H1 (cell line): ENCODE measurements around the gene CHST11. TPM values are rescaled to one million over a fixed set of nuclear protein-coding genes. Genes with fewer than 3 reads are reported as not detected.

Experiments
- CTCF ChIA-PET: fragments of 300-600 bp; sonication (Branson Sonifier 250); formaldehyde crosslinking; loops from one replicate; lab custom pipeline; 2021; ENCODE audit not compliant: partially characterized antibody; lab: Charles Lee
- POLR2A ChIA-PET: fragments of 300-600 bp; sonication (Branson Sonifier 250); formaldehyde crosslinking; loops from one replicate; lab custom pipeline; 2021; ENCODE audit warnings: inconsistent platforms; ENCODE audit not compliant: partially characterized antibody; lab: Charles Lee
- DNase-seq, 2 experiments: peaks; one replicate each; pipeline versions ENCODE4 v3.0.0 to v3.0.0-alpha.2; 2010 to 2022; ENCODE audit warnings: low spot score in 2 of 2, low read depth in 1 of 2, mixed read lengths in 1 of 2
- FAIRE-seq: peaks from 2 replicates; lab custom pipeline; 2011; peaks lifted over from hg19 to GRCh38; lab: Jason Lieb, UNC
- H2AFZ ChIP-seq: 2 replicates; pipeline ENCODE4 v1.8.1; 2012; ENCODE audit warnings: low read length, inconsistent platforms
- H2AK5ac ChIP-seq: 2 replicates; pipeline ENCODE4 v1.6.1; 2013; ENCODE audit warnings: low read depth, low read length
- H2BK120ac ChIP-seq: replicated peaks from 2 replicates; pipeline ENCODE3; 2013; ENCODE audit warnings: low read depth, low read length, inconsistent platforms
- H2BK12ac ChIP-seq: 2 replicates; pipeline ENCODE4 v1.6.1; 2013; ENCODE audit warnings: low read depth, low read length
- H2BK15ac ChIP-seq: 2 replicates; pipeline ENCODE4 v1.6.1; 2013; ENCODE audit warnings: low read length
- H2BK20ac ChIP-seq: 2 replicates; pipeline ENCODE4 v1.6.1; 2013; ENCODE audit warnings: low read length
- H2BK5ac ChIP-seq: 2 replicates; pipeline ENCODE4 v1.6.1; 2013; ENCODE audit warnings: low read depth, low read length
- H3K14ac ChIP-seq: 2 replicates; pipeline ENCODE4 v1.6.1; 2013; ENCODE audit warnings: inconsistent platforms; ENCODE audit not compliant: insufficient read length
- H3K18ac ChIP-seq: 2 replicates; pipeline ENCODE4 v1.6.1; 2013; ENCODE audit warnings: low read length; ENCODE audit errors: extremely low read depth
- H3K23ac ChIP-seq: 2 replicates; pipeline ENCODE4 v1.6.1; 2013; ENCODE audit warnings: inconsistent platforms; ENCODE audit not compliant: insufficient read length
- H3K23me2 ChIP-seq: 2 replicates; pipeline ENCODE4 v1.6.1; 2013; ENCODE audit warnings: low read depth, low read length
- H3K27ac ChIP-seq: 2 replicates; pipeline ENCODE4 v1.6.1; 2011; ENCODE audit warnings: low read depth, low read length, inconsistent platforms
- H3K27me3 ChIP-seq, 4 experiments: replicated peaks in 1 of 4; 1 replicate in 1 of 4; 2 replicates in 3 of 4; pipeline versions ENCODE4 v1.6.1 to v1.8.1; 2011 to 2013; ENCODE audit warnings: low read length in 3 of 4, mild to moderate bottlenecking in 3 of 4, inconsistent platforms in 2 of 4, mixed read lengths in 2 of 4, moderate library complexity in 1 of 4; ENCODE audit not compliant: control insufficient read depth in 3 of 4, insufficient read depth in 3 of 4; ENCODE audit errors: extremely low read depth in 1 of 4
- H3K36me3 ChIP-seq, 4 experiments: 2 replicates each; pipeline versions ENCODE4 v1.6.1 to v1.8.1; 2011 to 2013; ENCODE audit warnings: mild to moderate bottlenecking in 4 of 4, low read length in 3 of 4, moderate library complexity in 2 of 4, control low read depth in 1 of 4, inconsistent platforms in 1 of 4; ENCODE audit not compliant: insufficient read depth in 4 of 4, control insufficient read depth in 2 of 4
- H3K4ac ChIP-seq: replicated peaks from 2 replicates; pipeline ENCODE3; 2013; ENCODE audit warnings: low read length, low read depth, mixed read lengths, inconsistent platforms; ENCODE audit not compliant: insufficient read length
- H3K4me1 ChIP-seq, 4 experiments: replicated peaks in 1 of 4; 1 replicate in 1 of 4; 2 replicates in 3 of 4; pipeline versions ENCODE4 v1.6.1 to v1.8.1; 2011 to 2013; ENCODE audit warnings: low read length in 3 of 4, inconsistent platforms in 2 of 4, mixed read lengths in 1 of 4; ENCODE audit not compliant: insufficient read depth in 4 of 4, control insufficient read depth in 3 of 4
- H3K4me2 ChIP-seq, 2 experiments: 2 replicates each; pipeline versions ENCODE4 v1.6.1 to v1.8.1; 2011 to 2013; ENCODE audit warnings: low read depth in 2 of 2, low read length in 2 of 2, control low read depth in 1 of 2, inconsistent platforms in 1 of 2, mild to moderate bottlenecking in 1 of 2; ENCODE audit not compliant: insufficient read depth in 1 of 2
- H3K4me3 ChIP-seq, 4 experiments: fragments of 200-600, 300-600 bp in 1 of 4; sonication (generic), shearing (Covaris generic), sonication (Bioruptor Twin) in 1 of 4; 2 replicates each; pipeline versions ENCODE4 v1.5.1 to v1.8.1; 2011 to 2016; ENCODE audit warnings: low read length in 4 of 4, low read depth in 3 of 4, control low read depth in 2 of 4, inconsistent platforms in 2 of 4, mild to moderate bottlenecking in 2 of 4, mixed read lengths in 1 of 4, moderate library complexity in 1 of 4; ENCODE audit not compliant: insufficient read depth in 2 of 4; ENCODE audit errors: extremely low read depth in 1 of 4
- H3K56ac ChIP-seq: replicated peaks from 2 replicates; pipeline ENCODE3; 2013; ENCODE audit warnings: low read depth, mild to moderate bottlenecking, mixed read lengths, low read length, inconsistent platforms; ENCODE audit not compliant: insufficient read length
- H3K79me1 ChIP-seq: 2 replicates; pipeline ENCODE4 v1.6.1; 2013; ENCODE audit warnings: low read depth, low read length, control low read depth
- H3K79me2 ChIP-seq, 2 experiments: 2 replicates each; pipeline versions ENCODE4 v1.6.1 to v1.8.1; 2012 to 2013; ENCODE audit warnings: low read length in 2 of 2, mild to moderate bottlenecking in 2 of 2, inconsistent platforms in 1 of 2; ENCODE audit not compliant: insufficient read depth in 2 of 2, control insufficient read depth in 1 of 2
- H3K9ac ChIP-seq, 4 experiments: replicated peaks in 1 of 4; 1 replicate in 1 of 4; 2 replicates in 3 of 4; pipeline versions ENCODE4 v1.6.1 to v1.8.1; 2011 to 2013; ENCODE audit warnings: low read depth in 3 of 4, low read length in 3 of 4, control low read depth in 2 of 4, mild to moderate bottlenecking in 2 of 4, moderate library complexity in 2 of 4, inconsistent platforms in 1 of 4; ENCODE audit errors: extremely low read depth in 1 of 4
- H3K9me3 ChIP-seq, 2 experiments: 2 replicates each; pipeline versions ENCODE4 v1.6.1 to v1.8.1; 2012 to 2013; ENCODE audit warnings: mild to moderate bottlenecking in 2 of 2, moderate library complexity in 2 of 2, control low read depth in 1 of 2, inconsistent platforms in 1 of 2, low read depth in 1 of 2, low read length in 1 of 2, mixed read lengths in 1 of 2; ENCODE audit not compliant: insufficient read depth in 2 of 2
- H4K20me1 ChIP-seq, 2 experiments: replicated peaks in 1 of 2; 2 replicates each; pipeline versions ENCODE3 to v1.8.1; 2011 to 2013; ENCODE audit warnings: inconsistent platforms in 2 of 2, low read length in 2 of 2, mild to moderate bottlenecking in 1 of 2; ENCODE audit not compliant: insufficient read depth in 2 of 2, control insufficient read depth in 1 of 2
- H4K5ac ChIP-seq: 2 replicates; pipeline ENCODE4 v1.6.1; 2013; ENCODE audit warnings: low read length, low read depth, mixed read lengths, inconsistent platforms; ENCODE audit not compliant: insufficient read length
- H4K8ac ChIP-seq: 2 replicates; pipeline ENCODE4 v1.8.0; 2013; ENCODE audit warnings: mild to moderate bottlenecking, moderate library complexity, low read length, inconsistent platforms; ENCODE audit not compliant: insufficient read depth; ENCODE audit errors: extremely low read depth
- H4K91ac ChIP-seq: replicated peaks from 2 replicates; pipeline ENCODE3; 2013; ENCODE audit warnings: low read length, mixed read lengths, inconsistent platforms; ENCODE audit not compliant: insufficient read length
- ASH2L ChIP-seq: fragments of 200-600, 300-600 bp; sonication (generic); IDR thresholded peaks from one replicate; pipeline ENCODE4 v1.7.1; 2017; ENCODE audit warnings: low read length
- BRCA1 ChIP-seq: IDR thresholded peaks from 2 replicates; pipeline ENCODE4 v1.6.1; 2012; ENCODE audit warnings: low read depth, low read length, improper control_type of control experiment
- CEBPB ChIP-seq: IDR thresholded peaks from 2 replicates; pipeline ENCODE4 v1.6.1; 2012; ENCODE audit warnings: low read depth, low read length
- CHD2 ChIP-seq: IDR thresholded peaks from 2 replicates; pipeline ENCODE4 v1.6.1; 2012; ENCODE audit warnings: low read length, improper control_type of control experiment
- EZH2 ChIP-seq: fragments of 200-600 bp; sonication (generic); IDR thresholded peaks from 2 replicates; pipeline ENCODE4 v1.7.1; 2012; ENCODE audit warnings: low read depth, mild to moderate bottlenecking, moderate library complexity, low read length, inconsistent platforms; ENCODE audit not compliant: severe bottlenecking
- FOSL1 ChIP-seq: IDR thresholded peaks from 2 replicates; pipeline ENCODE4 v1.6.1; 2011; ENCODE audit warnings: mild to moderate bottlenecking, low read depth, low read length, moderate library complexity; ENCODE audit not compliant: insufficient read depth
- HDAC6 ChIP-seq: IDR thresholded peaks from one replicate; pipeline ENCODE4 v1.7.1; 2012; ENCODE audit warnings: low read depth, mild to moderate bottlenecking, inconsistent platforms, low read length, moderate library complexity
- MAX ChIP-seq: IDR thresholded peaks from 2 replicates; pipeline ENCODE4 v1.6.1; 2012; ENCODE audit warnings: inconsistent platforms
- RAD21 ChIP-seq, 2 experiments: IDR thresholded peaks in 1 of 2; conservative IDR thresholded peaks in 1 of 2; 2 replicates each; pipeline ENCODE4 v1.6.1; 2011; ENCODE audit warnings: low read depth in 2 of 2, low read length in 2 of 2, improper control_type of control experiment in 1 of 2, inconsistent platforms in 1 of 2, mild to moderate bottlenecking in 1 of 2, moderate library complexity in 1 of 2
- RFX5 ChIP-seq: IDR thresholded peaks from 2 replicates; pipeline ENCODE4 v1.6.1; 2011; ENCODE audit warnings: low read depth, low read length, improper control_type of control experiment, borderline replicate concordance
- RXRA ChIP-seq: IDR thresholded peaks from 2 replicates; pipeline ENCODE4 v1.6.1; 2011; ENCODE audit warnings: low read depth, mild to moderate bottlenecking, low read length, moderate library complexity; ENCODE audit not compliant: insufficient read depth
- SP1 ChIP-seq: IDR thresholded peaks from 2 replicates; pipeline ENCODE4 v1.6.1; 2011; ENCODE audit warnings: low read depth, low read length
- TAF7 ChIP-seq: optimal IDR thresholded peaks from 2 replicates; pipeline ENCODE3; 2011; ENCODE audit warnings: low read depth, mild to moderate bottlenecking, inconsistent platforms, low read length, moderate library complexity, borderline replicate concordance
- TBP ChIP-seq: IDR thresholded peaks from 2 replicates; pipeline ENCODE4 v1.6.1; 2011; ENCODE audit warnings: low read depth, low read length, improper control_type of control experiment
- ZNF274 ChIP-seq: IDR thresholded peaks from 2 replicates; pipeline ENCODE4 v1.7.0; 2012; ENCODE audit warnings: low read length, borderline replicate concordance; ENCODE audit errors: extremely low read depth
- WGBS, 2 experiments: shearing (Covaris generic) in 1 of 2; methylation state at CpG; one replicate each; pipeline versions ENCODE4 v1.1.6 to v1.1.7; 2013 to 2015; ENCODE audit warnings: low lambda C conversion rate in 2 of 2, mixed read lengths in 2 of 2, inconsistent platforms in 1 of 2, low coverage in 1 of 2, missing lambda C conversion rate in 1 of 2; ENCODE audit not compliant: insufficient replicate concordance in 2 of 2, insufficient coverage in 1 of 2, insufficient read length in 1 of 2; ENCODE audit errors: extremely low coverage in 1 of 2, missing lambda C conversion rate in 1 of 2; 5-methylcytosine and 5-hydroxymethylcytosine counted together
- polyA plus RNA-seq, 7 experiments: library from polyadenylated mRNA; depleted of rRNA in 3 of 7; stranded (reverse) in 5 of 7; unstranded in 2 of 7; fragments of >200 nt in 5 of 7; fragments of 200-250 nt in 2 of 7; gene quantifications; 1 replicate in 5 of 7; 2 replicates in 1 of 7; 4 replicates in 1 of 7; pipeline versions ENCODE4 v1.2.1 to v1.2.3, GENCODE V29; 2011 to 2013; ENCODE audit warnings: missing spikeins in 2 of 7, mixed read lengths in 2 of 7
- total RNA-seq: library from RNA; stranded (reverse); fragmentation: NEBNext Ultra II Directional; extraction: Animal tissue kit (Norgen Biotek cat#: 25700); gene quantifications from 2 replicates; pipeline ENCODE4 v1.2.1, GENCODE V29; 2021

Gene CHST11
- total and polyA plus RNA-seq, 2 of the 8 experiments (the other 6 are each of a cell fraction or from before 2014, with no cell fraction given), result 14.4 to 20.8 TPM

GRCh38 chr12:104448451-104448850 lies 8.3 kb upstream of the CHST11 start:
- no peak overlapping the region for H2AK5ac ChIP-seq
- H4K91ac ChIP-seq, result no peak overlapping the region
- no peak overlapping the region for H2BK15ac ChIP-seq
- H3K4me3 ChIP-seq, result no peak overlapping the region
- no peak overlapping the region for H2BK20ac ChIP-seq
- H3K23me2 ChIP-seq, result no peaks in the 10 kb centered on the region
- no peak overlapping the region for H3K14ac ChIP-seq
- no peak overlapping the region for H3K9ac ChIP-seq
- no peaks in the 10 kb centered on the region for H3K79me2 ChIP-seq
- H3K27ac ChIP-seq, result no peak overlapping the region
- no peak overlapping the region for H3K4ac ChIP-seq
- no peaks in the 10 kb centered on the region for H3K36me3 ChIP-seq
- H3K23ac ChIP-seq, result no peak overlapping the region
- 71% methylated on average over 1 of the region's 1 CpG; no CpG with 5 or more reads in 1 of the 2 experiments for WGBS, 2 experiments
- H3K9me3 ChIP-seq, result no peaks in the 10 kb centered on the region
- H2BK12ac ChIP-seq, result no peak overlapping the region
- peaks cover 0 to 1% (median 0%) of the 10 kb centered on the region in 4 experiments; a peak in 1 of 7 replicates for H3K27me3 ChIP-seq
- no peak for FAIRE-seq
- H4K20me1 ChIP-seq, result no peaks in the 10 kb centered on the region
- H2AFZ ChIP-seq, result no peak overlapping the region
- POLR2A ChIA-PET, result interaction anchor here (0.7 kb wide), 1 partner anchor 11 kb away, joined by 3 read pairs; no protein-coding TSS in a partner anchor
- no peak overlapping the region for H4K8ac ChIP-seq
- H3K4me1 ChIP-seq, result peaks cover 0 to 3% (median 1%) of the 10 kb centered on the region in 4 experiments; a peak in 3 of 7 replicates
- H3K79me1 ChIP-seq, result no peaks in the 10 kb centered on the region
- H3K56ac ChIP-seq, result no peak overlapping the region
- H3K4me2 ChIP-seq, result no peak overlapping the region
- no peak overlapping the region for H2BK120ac ChIP-seq
- no peak overlapping the region for H3K18ac ChIP-seq
- H4K5ac ChIP-seq, result no peak overlapping the region
- CTCF ChIA-PET, result interaction anchor here (1.0 to 1.3 kb wide), 2 partner anchors 67 to 622 kb away, joined by 3 to 6 read pairs; no protein-coding TSS in a partner anchor
- H2BK5ac ChIP-seq, result no peak overlapping the region
- DNase-seq, result no peak
- TF ChIP-seq CEBPB, result no peak
- no peak for TF ChIP-seq RXRA
- no peak for TF ChIP-seq ZNF274
- TF ChIP-seq TBP, result no peak
- no peak for TF ChIP-seq BRCA1
- TF ChIP-seq HDAC6, result no peak
- TF ChIP-seq ASH2L, result no peak
- TF ChIP-seq MAX, result no peak
- TF ChIP-seq CHD2, result no peak
- no peak for TF ChIP-seq RFX5
- TF ChIP-seq TAF7, result no peak
- TF ChIP-seq SP1, result no peak
- no peak for TF ChIP-seq FOSL1
- TF ChIP-seq EZH2, result no peak
- TF ChIP-seq RAD21 (IDR thresholded peaks at IDR 0.05 in 1 of 2, conservative IDR thresholded peaks at IDR 0.05 in 1 of 2; ENCODE audit: low read depth in 2 of 2, low read length in 2 of 2), result no peak
